Measurements from ENCODE around the gene BRSK2.

DNA sequence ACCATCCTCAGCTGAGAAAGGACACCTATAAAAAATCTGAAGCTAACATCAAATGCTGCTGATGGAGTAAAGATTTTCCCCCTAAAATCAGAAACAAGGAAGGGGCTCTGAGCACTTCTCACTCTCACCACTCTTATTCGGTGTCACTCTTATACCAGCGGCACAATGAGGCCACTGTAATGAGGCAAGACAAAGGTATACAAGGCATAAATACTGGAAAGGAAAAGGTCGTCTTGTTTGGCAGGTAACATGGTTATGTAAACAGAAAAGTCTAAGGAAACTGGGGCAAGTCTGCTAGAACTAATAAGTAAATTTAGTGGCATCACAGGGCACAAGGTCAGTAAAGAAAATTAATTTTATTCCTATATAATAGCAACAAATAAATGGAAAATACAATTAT, 104.9 kb downstream of the BRSK2 start:
- TF ChIP-seq REST (IDR thresholded peaks at IDR 0.05; ENCODE audit: low read depth, low read length) (no peak), SIN3A (IDR thresholded peaks at IDR 0.05; ENCODE audit: borderline replicate concordance, low read depth, low read length) (no peak), EZH2phosphoT487 (IDR thresholded peaks at IDR 0.05; ENCODE audit: borderline replicate concordance, low read depth) (no peak), EP300 (IDR thresholded peaks at IDR 0.05; ENCODE audit: borderline replicate concordance in 1 of 2, low read depth in 1 of 2, low read length in 1 of 2) (no peak), TAF1 (IDR thresholded peaks at IDR 0.05; ENCODE audit: borderline replicate concordance, low read depth, low read length) (no peak), TEAD4 (IDR thresholded peaks at IDR 0.05; ENCODE audit: borderline replicate concordance, insufficient read depth) (no peak), CTCF (IDR thresholded peaks at IDR 0.05) (no peak), GATA2 (CRISPR knock-in tag; IDR thresholded peaks at IDR 0.05) (no peak), GABPA (IDR thresholded peaks at IDR 0.05; ENCODE audit: low read depth) (no peak), MEF2A (IDR thresholded peaks at IDR 0.05; ENCODE audit: borderline replicate concordance, low read depth) (no peak), MAX (IDR thresholded peaks at IDR 0.05; ENCODE audit: low read depth) (no peak)
